Fibroblast of gingiva (primary cell): ENCODE measurements around the gene TMEM86B.
A peak's percentile ranks its signal among the peaks of the same experiment; 100 is the strongest.

ENCODE experiments used
- DNase-seq: peaks from one replicate; pipeline ENCODE4 v3.0.0-alpha.2; 2011; ENCODE audit warnings: low read depth

Gene TMEM86B

GRCh38 chr19:55257461-55258420 is 29.2 kb upstream of the TMEM86B start:
- DNase-seq = no peak

GRCh38 chr19:55256562-55257460 is 28.2 kb upstream of the TMEM86B start:
- DNase-seq = no peak

- DNase-seq = no peak
These were observed 27.3 kb upstream of the TMEM86B start for GRCh38 chr19:55255618-55256423.

GRCh38 chr19:55254625-55254977 is 26.0 kb upstream of the TMEM86B start:
- no peak for DNase-seq

GRCh38 chr19:55253842-55254624 is 25.5 kb upstream of the TMEM86B start:
- no peak for DNase-seq

- no peak for DNase-seq
These were observed 24.4 kb upstream of the TMEM86B start for GRCh38 chr19:55252760-55253663.

- DNase-seq = no peak
These were observed 22.9 kb upstream of the TMEM86B start for GRCh38 chr19:55251341-55252081.

GRCh38 chr19:55250262-55251036 is 21.9 kb upstream of the TMEM86B start:
- no peak for DNase-seq

- DNase-seq = no peak
These were observed 21.3 kb upstream of the TMEM86B start for GRCh38 chr19:55249841-55250240.

- no peak for DNase-seq
These were observed 20.1 kb upstream of the TMEM86B start for GRCh38 chr19:55248704-55249103.

- no peak for DNase-seq
These were observed 19.7 kb upstream of the TMEM86B start for GRCh38 chr19:55248166-55248675.

- DNase-seq = peak; percentile 8
These were observed 19.1 kb upstream of the TMEM86B start for GRCh38 chr19:55247621-55248099.

- DNase-seq = no peak
These were observed 18.2 kb upstream of the TMEM86B start for GRCh38 chr19:55246462-55247451.

GRCh38 chr19:55245236-55245904 is 16.8 kb upstream of the TMEM86B start:
- no peak for DNase-seq

GRCh38 chr19:55244004-55244680 is 15.6 kb upstream of the TMEM86B start:
- no peak for DNase-seq

GRCh38 chr19:55242517-55242916 is 14.0 kb upstream of the TMEM86B start:
- no peak for DNase-seq
